Fibroblast of lung (primary cell): ENCODE measurements around the gene SLC26A6. TPM values are rescaled to one million over a fixed set of nuclear protein-coding genes. Genes with fewer than 3 reads are reported as not detected.

Source experiments
- DNase-seq, 2 donors: peaks; one replicate each; pipeline versions ENCODE4 v3.0.0 to v3.0.0-alpha.2; 2010; ENCODE audit warnings: low read depth in 2 of 2
- H2AFZ ChIP-seq: 2 replicates; pipeline ENCODE4 v1.5.1; 2012; ENCODE audit warnings: low read length, control low read depth, inconsistent platforms
- H3K27ac ChIP-seq: 2 replicates; pipeline ENCODE4 v1.5.1; 2011; ENCODE audit warnings: low read length, control low read depth; ENCODE audit not compliant: insufficient read depth
- H3K27me3 ChIP-seq: 2 replicates; pipeline ENCODE4 v1.5.1; 2011; ENCODE audit warnings: mild to moderate bottlenecking, low read length; ENCODE audit not compliant: control insufficient read depth, insufficient read depth
- H3K36me3 ChIP-seq: 2 replicates; pipeline ENCODE4 v1.5.1; 2011; ENCODE audit warnings: low read length; ENCODE audit not compliant: control insufficient read depth, insufficient read depth
- H3K4me1 ChIP-seq: 2 replicates; pipeline ENCODE4 v1.5.1; 2011; ENCODE audit warnings: low read length; ENCODE audit not compliant: control insufficient read depth, insufficient read depth; ENCODE audit errors: extremely low read depth
- H3K4me2 ChIP-seq: 2 replicates; pipeline ENCODE4 v1.5.1; 2011; ENCODE audit warnings: low read length, control low read depth; ENCODE audit not compliant: insufficient read depth; ENCODE audit errors: extremely low read depth
- H3K4me3 ChIP-seq, 4 experiments: fragments of 200-600 bp in 1 of 4; sonication (generic) in 1 of 4; replicated peaks in 1 of 4; 2 replicates each; pipeline ENCODE4 v1.5.1; 2011 to 2016; ENCODE audit warnings: low read length in 4 of 4, low read depth in 3 of 4, mild to moderate bottlenecking in 3 of 4, control low read depth in 2 of 4, inconsistent platforms in 1 of 4, mixed read lengths in 1 of 4; ENCODE audit not compliant: insufficient read depth in 1 of 4; ENCODE audit errors: control extremely low read depth in 1 of 4
- H3K79me2 ChIP-seq: 2 replicates; pipeline ENCODE4 v1.5.1; 2012; ENCODE audit warnings: mild to moderate bottlenecking, low read length, inconsistent platforms; ENCODE audit not compliant: control insufficient read depth, insufficient read depth
- H3K9ac ChIP-seq: 2 replicates; pipeline ENCODE4 v1.5.1; 2011; ENCODE audit warnings: mild to moderate bottlenecking, low read length, control low read depth; ENCODE audit not compliant: insufficient read depth
- H3K9me3 ChIP-seq: 2 replicates; pipeline ENCODE4 v1.5.1; 2012; ENCODE audit warnings: low read depth, low read length; ENCODE audit not compliant: control insufficient read depth, insufficient read depth
- H4K20me1 ChIP-seq: 2 replicates; pipeline ENCODE4 v1.5.1; 2011; ENCODE audit warnings: low read length; ENCODE audit not compliant: control insufficient read depth, insufficient read depth; ENCODE audit errors: extremely low read depth
- EZH2 ChIP-seq: IDR thresholded peaks from 2 replicates; pipeline ENCODE4 v1.5.1; 2012; ENCODE audit warnings: low read length, control low read depth, mild to moderate bottlenecking; ENCODE audit errors: missing control alignments
- polyA plus RNA-seq, 2 donors: library from polyadenylated mRNA; depleted of rRNA in 1 of 2; stranded (reverse) in 1 of 2; unstranded in 1 of 2; fragments of >200 nt; gene quantifications; 2 replicates each; pipeline ENCODE4 v1.2.1, GENCODE V29; 2011 to 2012; ENCODE audit warnings: missing spikeins in 1 of 2
- total RNA-seq: library from RNA; depleted of rRNA; stranded (reverse); fragments of >200 nt; gene quantifications from 2 replicates; pipeline ENCODE4 v1.2.1, GENCODE V29; 2014
- TF ChIP-seq, protein P1 (sequence below), 2 donors: IDR thresholded peaks in 1 of 2; conservative IDR thresholded peaks in 1 of 2; 1 replicate in 1 of 2; 2 replicates in 1 of 2; pipeline ENCODE4 v1.5.1; 2011 to 2012; ENCODE audit warnings: low read length in 2 of 2, control low read depth in 1 of 2, inconsistent platforms in 1 of 2, low read depth in 1 of 2, mild to moderate bottlenecking in 1 of 2

Gene SLC26A6
- total and polyA plus RNA-seq, 2 donors (not counting 1 experiment from before 2014, with no cell fraction given): 20.9 to 36.3 TPM

- DNase-seq: no peak
- H3K9me3 ChIP-seq: no peaks in the 10 kb centered on the region
- TF ChIP-seq, protein P1, sequence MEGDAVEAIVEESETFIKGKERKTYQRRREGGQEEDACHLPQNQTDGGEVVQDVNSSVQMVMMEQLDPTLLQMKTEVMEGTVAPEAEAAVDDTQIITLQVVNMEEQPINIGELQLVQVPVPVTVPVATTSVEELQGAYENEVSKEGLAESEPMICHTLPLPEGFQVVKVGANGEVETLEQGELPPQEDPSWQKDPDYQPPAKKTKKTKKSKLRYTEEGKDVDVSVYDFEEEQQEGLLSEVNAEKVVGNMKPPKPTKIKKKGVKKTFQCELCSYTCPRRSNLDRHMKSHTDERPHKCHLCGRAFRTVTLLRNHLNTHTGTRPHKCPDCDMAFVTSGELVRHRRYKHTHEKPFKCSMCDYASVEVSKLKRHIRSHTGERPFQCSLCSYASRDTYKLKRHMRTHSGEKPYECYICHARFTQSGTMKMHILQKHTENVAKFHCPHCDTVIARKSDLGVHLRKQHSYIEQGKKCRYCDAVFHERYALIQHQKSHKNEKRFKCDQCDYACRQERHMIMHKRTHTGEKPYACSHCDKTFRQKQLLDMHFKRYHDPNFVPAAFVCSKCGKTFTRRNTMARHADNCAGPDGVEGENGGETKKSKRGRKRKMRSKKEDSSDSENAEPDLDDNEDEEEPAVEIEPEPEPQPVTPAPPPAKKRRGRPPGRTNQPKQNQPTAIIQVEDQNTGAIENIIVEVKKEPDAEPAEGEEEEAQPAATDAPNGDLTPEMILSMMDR (conservative IDR thresholded peaks at IDR 0.05 in 1 of 2, IDR thresholded peaks at IDR 0.05 in 1 of 2; ENCODE audit: low read depth in 1 of 2, low read length in 2 of 2): no peak
- no peak for TF ChIP-seq EZH2
- peak overlapping the region; percentile 5 for H3K9ac ChIP-seq
- no peaks in the 10 kb centered on the region for H3K27me3 ChIP-seq
- peak overlapping the region; percentile 95 for H3K27ac ChIP-seq
- H3K36me3 ChIP-seq: peaks cover 38% of the 10 kb centered on the region
- H3K4me3 ChIP-seq: peak overlapping the region in 2 of 4 experiments; percentile 8 to 32
- H3K4me2 ChIP-seq: peak overlapping the region; percentile 69
- no peaks in the 10 kb centered on the region for H4K20me1 ChIP-seq
- H2AFZ ChIP-seq: no peak overlapping the region
- peaks cover 46% of the 10 kb centered on the region for H3K4me1 ChIP-seq
- no peaks in the 10 kb centered on the region for H3K79me2 ChIP-seq
Measured at GRCh38 chr3:48599077-48599501, 36.2 kb downstream of the SLC26A6 start.

- H3K36me3 ChIP-seq: peaks cover 34% of the 10 kb centered on the region
Measured at GRCh38 chr3:48598323-48599076, 36.8 kb downstream of the SLC26A6 start.

GRCh38 chr3:48597408-48597800, 37.9 kb downstream of the SLC26A6 start:
- no peak overlapping the region for H2AFZ ChIP-seq
- H3K9ac ChIP-seq: no peak overlapping the region
- no peak for TF ChIP-seq EZH2
- TF ChIP-seq, protein P1 (conservative IDR thresholded peaks at IDR 0.05 in 1 of 2, IDR thresholded peaks at IDR 0.05 in 1 of 2; ENCODE audit: low read depth in 1 of 2, low read length in 2 of 2): no peak
- no peaks in the 10 kb centered on the region for H3K27me3 ChIP-seq
- H3K9me3 ChIP-seq: no peaks in the 10 kb centered on the region
- H3K36me3 ChIP-seq: peaks cover 24% of the 10 kb centered on the region
- no peak overlapping the region for H3K4me3 ChIP-seq
- DNase-seq: no peak
- H3K27ac ChIP-seq: peak overlapping the region; percentile 95
- H3K79me2 ChIP-seq: no peaks in the 10 kb centered on the region
- H4K20me1 ChIP-seq: no peaks in the 10 kb centered on the region
- peaks cover 47% of the 10 kb centered on the region for H3K4me1 ChIP-seq
- H3K4me2 ChIP-seq: no peak overlapping the region

More at GRCh38 chr3:48598323-48599076, 36.8 kb downstream of the SLC26A6 start:
- H4K20me1 ChIP-seq: no peaks in the 10 kb centered on the region
- no peaks in the 10 kb centered on the region for H3K79me2 ChIP-seq
- peaks cover 47% of the 10 kb centered on the region for H3K4me1 ChIP-seq
- peak overlapping the region; percentile 69 for H3K4me2 ChIP-seq
- no peaks in the 10 kb centered on the region for H3K27me3 ChIP-seq
- H3K4me3 ChIP-seq: peak overlapping the region in 2 of 4 experiments; percentile 8 to 32
- peak overlapping the region; percentile 95 for H3K27ac ChIP-seq
- H3K9ac ChIP-seq: peak overlapping the region; percentile 5
- no peak overlapping the region for H2AFZ ChIP-seq
- DNase-seq: peak; percentile 85 to 96
- TF ChIP-seq, protein P1 (conservative IDR thresholded peaks at IDR 0.05 in 1 of 2, IDR thresholded peaks at IDR 0.05 in 1 of 2; ENCODE audit: low read depth in 1 of 2, low read length in 2 of 2): no peak
- no peak for TF ChIP-seq EZH2
- H3K9me3 ChIP-seq: no peaks in the 10 kb centered on the region
